PC-9 (cell line): ENCODE measurements around the gene CIITA.

Experiments
- CTCF ChIP-seq: fragments of 200-600 bp; sonication (generic); conservative IDR thresholded peaks from 2 replicates; pipeline ENCODE4 v1.6.1; 2017; ENCODE audit warnings: mixed run types, antibody characterized with exemption, mild to moderate bottlenecking, moderate library complexity
- EZH2 ChIP-seq: fragments of 200-600 bp; sonication (generic); IDR thresholded peaks from 2 replicates; pipeline ENCODE4 v1.8.0; 2017; ENCODE audit warnings: antibody characterized with exemption, low read depth

GRCh38 chr16:10941127-10941933 is 64.3 kb downstream of the CIITA start:
- TF ChIP-seq CTCF (no peak), EZH2 (no peak)
